GM21529 (cell line): ENCODE data around the gene SLC7A6OS.

ENCODE experiments used
- ATAC-seq: cut with Tn5 transposase; IDR thresholded peaks from one replicate; pipeline ENCODE4 v1.9.1; 2021; ENCODE audit not compliant: unreplicated experiment

Gene SLC7A6OS

DNA sequence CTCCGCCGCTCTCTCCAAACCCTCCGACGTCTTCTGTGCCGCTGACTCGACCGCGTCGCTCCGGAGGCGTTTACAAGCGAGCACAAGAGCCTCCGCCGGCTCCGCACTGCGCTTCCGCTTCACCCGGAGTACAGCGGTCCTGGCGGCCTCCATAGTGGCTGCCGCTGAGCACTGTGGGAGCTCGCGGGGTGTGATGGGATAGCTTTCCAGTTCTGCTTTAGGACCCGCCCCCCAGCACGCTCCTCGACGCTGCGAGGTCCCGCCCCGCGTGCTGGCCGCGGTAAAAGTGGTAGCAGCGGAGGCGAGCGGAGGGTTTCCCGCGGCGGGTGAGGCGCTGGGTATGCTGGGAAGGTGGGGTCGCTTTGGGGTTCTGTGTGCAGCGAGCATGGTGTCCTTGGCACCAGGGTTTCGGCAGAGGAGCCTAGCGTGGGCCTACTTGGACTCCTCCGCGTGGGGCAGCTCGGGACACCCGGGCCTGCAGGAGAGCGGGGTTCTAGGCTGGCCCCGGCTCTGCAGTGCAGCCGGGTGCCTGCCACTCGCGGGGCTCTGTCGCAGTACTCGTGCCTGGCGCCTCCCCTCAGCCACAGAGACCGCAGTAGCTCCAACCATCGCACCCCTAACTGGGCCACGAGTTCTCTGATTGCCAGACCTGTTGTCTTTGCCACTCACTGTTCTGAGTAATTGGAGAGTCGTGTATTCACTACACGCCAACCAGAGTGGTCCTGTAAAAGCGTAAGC, at the start of gene SLC7A6OS, which contains the start of gene PRMT7:
Gene SLC7A6OS, minus strand, starts transcription at position 173 of the 738 bp plus-strand sequence. Its CDS starts 20 bp downstream, at position 153.
Gene PRMT7, plus strand, starts transcription at position 246 of the 738 bp plus-strand sequence. CDS start 4,961 bp downstream, outside the sequence.
- peak; percentile 98 for ATAC-seq

DNA sequence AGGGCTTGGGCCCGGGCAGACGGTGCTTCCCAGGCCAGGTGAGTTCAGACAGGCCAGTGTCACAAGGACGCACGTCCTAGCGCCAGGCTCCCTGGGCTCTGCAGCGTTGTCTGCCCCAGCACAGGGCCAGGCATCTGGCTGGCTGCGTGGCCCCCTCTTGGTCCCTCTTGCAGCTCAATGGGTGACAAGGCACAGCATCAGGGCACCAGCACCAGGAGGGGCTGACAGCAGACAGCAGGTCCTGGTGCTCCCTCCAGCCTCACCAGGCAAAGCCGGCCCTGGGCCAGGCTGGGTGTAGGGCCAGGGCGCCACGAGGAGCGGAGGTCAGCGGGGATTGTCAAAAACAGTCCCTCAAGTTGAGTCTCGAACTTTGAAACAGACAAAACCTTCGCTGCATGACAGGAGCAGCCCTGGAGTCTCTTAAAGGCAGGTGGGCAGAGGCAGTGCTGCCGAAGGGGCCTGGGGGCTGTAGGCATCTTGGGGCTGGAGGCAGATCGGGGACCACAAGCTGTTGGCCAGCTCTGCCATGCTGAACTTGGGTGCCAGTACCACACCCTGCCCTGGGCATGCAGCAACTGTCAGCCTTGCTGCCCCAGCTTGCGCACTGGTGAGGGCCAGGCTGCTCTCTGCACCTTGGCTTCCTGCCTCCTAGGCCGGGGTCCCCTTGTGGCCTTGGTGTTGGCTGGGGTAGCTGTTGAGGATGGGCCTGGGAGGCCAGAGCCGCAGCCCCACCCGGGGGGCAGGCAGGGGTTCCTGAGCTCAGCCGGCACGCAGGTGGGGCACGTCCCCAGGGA, 48.8 kb upstream of the SLC7A6OS start:
- ATAC-seq: no peak

DNA sequence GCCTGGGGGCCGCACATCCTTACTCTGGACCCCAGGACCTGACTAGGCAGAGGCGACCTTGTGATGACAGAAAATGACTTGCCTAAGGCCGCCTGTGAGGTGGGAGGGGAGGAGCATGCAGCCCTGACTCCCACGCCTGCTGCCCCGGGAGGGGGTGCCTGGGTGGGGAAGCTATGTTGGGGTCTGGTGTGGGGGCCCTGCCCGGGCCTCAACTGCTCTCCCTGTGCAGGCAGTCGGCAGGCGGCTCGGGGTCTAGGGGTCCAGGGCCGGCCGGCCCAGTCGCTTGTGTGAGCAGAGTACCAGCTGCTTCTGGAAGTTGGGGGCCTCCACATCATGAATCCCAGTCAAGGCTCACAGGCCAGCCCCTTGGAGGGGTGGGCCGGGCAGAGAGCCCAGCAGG, 48.2 kb upstream of the SLC7A6OS start:
- no peak for ATAC-seq

DNA sequence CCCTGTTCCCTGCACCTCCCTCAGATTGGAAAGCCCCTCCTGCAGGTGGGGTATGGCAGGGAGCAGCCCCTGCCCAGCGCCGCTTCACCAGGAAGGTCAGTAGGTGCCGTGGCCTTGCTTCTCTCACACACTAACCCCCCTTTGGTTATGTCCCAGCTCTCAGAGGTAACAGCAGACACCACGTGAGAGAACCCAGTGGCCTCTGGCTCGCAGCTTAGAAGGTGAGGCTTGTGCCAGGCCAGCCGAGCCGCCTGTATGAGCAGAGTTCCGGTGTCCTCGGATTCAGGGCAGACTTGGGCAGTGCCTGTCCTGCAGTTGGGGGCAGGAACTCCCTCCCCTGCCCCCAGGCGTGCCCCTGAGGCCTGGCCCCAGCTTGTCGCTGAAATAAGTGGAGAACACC, 47.2 kb upstream of the SLC7A6OS start:
- ATAC-seq: no peak

DNA sequence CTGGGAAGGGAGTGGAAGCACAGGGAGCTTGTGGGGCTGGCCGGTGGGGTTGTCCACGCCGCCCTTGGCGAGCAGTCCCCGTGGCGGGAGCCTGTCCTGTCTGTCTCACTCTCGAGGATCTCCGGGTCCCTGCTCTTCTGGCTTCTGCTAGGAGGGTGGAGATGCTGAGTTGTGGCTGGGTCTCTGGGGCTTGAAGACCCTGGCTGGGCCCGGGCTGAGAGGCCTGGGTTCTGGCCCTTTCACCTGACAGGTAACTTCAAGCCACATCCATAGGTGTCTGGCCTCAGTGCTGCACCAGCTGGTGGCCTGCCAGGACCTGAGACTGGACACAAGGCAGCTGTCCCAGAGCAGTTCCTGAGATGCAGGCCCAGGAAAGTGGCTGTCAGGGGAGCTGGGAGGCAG, 46.8 kb upstream of the SLC7A6OS start:
- ATAC-seq: no peak

DNA sequence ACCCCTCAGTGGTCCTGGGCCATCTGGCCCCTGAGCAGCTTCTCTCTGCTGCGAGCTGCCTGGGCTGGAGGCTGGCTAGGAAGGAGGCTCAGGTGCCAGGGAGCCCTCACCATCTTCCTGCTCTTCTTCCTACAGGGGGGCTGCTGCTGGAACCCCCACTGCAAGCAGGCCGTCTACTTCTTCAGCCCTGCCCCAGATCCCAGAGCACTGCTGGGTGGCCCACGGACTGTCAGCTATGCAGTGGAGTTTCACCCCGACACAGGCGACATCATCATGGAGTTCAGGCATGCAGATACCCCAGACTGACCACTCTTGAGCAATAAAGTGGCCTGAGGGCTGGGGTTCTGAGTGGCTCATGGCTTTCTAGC, 46.2 kb upstream of the SLC7A6OS start:
- ATAC-seq: no peak

DNA sequence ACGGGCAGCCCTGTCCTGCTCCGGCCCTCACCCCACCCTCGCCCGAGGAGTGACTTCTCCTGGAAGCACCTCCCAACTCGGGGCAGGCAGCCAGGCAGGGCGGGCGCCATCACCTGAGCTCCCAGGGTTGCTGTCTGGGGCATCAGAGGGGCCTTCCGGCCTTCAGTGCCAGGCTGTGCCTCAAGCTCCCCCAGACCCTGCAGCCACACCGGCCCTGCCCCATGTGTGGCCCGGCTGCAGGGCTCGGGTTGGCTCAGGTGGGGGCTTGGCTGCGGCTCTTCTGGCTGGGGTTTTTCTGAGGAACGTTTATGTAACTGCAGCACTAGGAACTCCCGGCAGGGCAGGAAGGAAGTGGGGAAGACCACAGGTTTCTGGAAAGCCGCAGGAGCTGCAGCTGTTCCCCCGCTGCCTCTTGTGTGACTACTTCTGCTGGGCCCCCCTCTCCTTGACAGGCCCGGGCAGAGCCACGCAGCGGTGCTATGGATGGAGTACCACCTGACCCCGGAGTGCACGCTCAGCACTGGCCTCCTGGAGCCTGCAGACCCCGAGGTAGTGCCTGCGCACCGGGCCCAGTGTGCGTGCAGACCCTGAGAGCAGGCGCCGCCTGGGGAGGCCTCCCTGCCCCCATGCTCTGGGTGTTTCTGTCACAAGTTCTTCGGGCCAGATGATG, 45.6 kb upstream of the SLC7A6OS start:
- ATAC-seq: peak; percentile 83

DNA sequence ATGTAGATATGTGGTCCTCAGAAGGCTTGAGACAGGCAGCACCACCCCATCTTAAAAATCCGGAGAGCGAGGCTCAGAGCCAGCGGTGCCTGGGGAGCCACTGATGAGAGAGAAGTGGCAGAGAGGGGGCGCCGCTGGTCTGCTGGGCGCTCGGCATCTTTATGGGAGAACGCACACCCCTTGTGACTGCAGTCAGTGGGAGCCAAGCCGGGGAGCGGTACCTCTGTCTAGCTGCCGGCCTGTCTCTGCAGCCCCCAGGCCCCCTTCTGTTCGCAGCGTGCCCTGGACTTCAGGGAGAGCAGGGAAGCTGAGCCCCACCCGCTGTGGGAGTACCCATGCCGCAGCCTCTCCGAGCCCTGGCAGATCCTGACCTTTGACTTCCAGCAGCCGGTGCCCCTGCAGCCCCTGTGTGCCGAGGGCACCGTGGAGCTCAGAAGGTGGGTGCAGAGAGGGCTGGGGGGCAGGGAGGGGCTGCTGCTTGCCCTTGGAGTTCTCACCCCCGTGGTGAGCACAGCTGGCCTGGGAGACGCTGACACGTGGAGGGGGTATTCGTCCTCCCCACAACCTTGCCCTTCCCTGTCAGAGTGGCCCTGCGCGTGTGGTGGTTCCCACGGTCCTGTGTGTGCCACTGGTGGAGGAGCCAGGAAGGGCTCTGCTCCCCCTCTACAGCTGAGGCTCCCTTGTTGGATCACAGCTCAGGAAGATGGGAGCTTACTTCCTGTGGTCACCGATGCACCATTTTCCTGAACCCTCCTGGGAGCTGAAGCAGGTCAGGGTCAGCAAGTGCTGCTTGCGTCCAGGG, 44.9 kb upstream of the SLC7A6OS start:
- ATAC-seq: no peak

DNA sequence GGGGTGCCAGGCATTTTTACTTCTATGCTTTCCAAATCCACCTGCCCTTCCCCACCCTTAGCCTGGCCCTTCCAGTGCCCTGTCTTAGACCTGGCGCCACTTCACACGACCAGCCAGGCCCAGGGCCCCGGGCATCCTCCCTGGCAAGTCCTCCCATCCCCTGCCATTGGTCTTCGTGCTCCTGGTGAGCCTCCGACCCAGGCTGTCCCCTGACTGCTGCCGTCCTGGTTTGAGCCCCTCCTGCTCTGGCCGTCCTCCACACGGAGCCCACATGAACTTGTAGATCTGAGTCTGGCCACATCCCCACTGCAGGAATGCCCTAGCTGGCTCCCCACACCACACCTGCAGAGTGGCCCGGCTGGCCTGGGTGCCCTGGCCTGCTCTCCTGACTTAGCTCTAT, 44.1 kb upstream of the SLC7A6OS start:
- no peak for ATAC-seq

DNA sequence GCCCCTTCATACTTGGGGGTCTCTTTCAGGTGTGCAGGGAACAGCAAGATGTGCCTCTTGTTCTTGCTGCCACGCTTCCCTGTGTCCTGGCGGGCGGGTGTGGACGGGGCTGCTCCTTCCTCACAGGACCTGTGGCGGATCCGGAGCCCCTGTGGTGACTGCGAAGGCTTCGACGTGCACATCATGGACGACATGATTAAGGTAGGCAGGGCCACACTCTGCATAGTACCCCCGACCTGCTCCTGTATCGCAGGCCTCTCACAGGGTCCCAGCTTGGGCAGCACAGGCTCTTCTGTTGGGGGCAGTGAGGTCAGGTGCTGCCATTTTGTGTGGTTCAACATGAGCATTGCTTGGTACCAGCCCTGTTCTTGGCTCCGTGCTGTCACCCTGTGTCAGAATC, 42.6 kb upstream of the SLC7A6OS start:
- ATAC-seq: no peak

DNA sequence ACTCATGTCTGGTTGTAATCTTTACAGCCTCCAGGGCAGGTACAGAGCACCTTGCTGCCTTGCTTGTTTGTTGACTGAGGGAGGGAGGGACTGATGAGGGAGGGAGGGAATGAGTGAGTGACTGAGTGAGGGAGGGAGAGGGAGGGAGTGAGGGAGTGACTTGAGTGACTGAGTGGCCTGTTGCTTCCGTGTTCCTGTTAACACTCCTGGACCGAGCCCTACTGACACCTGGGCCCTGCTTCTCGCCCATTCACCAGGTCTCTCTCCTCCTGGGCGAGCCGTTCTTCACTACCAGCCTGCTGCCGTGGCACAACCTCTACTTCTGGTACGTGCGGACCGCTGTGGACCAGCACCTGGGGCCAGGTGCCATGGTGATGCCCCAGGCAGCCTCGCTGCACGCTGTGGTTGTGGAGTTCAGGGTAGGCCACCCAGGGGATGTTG, 41.3 kb upstream of the SLC7A6OS start:
- ATAC-seq: no peak

DNA sequence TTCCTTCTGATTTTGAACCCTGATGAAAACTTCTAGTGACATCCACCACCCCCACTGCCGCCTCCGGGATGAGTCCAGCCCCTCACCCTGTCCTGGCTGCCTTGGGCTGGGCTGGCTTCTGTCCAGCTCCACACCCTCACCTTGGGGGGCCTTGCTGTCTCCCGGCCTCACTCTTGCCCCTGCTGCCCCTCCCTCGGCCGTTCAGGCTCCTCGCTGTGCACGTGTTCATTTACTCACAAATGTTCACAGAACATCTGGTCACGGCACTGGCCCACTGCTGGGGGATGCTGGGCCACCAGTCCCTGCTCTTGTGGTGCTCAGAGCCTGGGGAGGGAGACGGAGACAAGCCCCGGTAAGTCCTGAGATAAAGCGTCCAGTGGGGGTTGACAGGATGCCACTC, 40.7 kb upstream of the SLC7A6OS start:
- ATAC-seq: no peak

DNA sequence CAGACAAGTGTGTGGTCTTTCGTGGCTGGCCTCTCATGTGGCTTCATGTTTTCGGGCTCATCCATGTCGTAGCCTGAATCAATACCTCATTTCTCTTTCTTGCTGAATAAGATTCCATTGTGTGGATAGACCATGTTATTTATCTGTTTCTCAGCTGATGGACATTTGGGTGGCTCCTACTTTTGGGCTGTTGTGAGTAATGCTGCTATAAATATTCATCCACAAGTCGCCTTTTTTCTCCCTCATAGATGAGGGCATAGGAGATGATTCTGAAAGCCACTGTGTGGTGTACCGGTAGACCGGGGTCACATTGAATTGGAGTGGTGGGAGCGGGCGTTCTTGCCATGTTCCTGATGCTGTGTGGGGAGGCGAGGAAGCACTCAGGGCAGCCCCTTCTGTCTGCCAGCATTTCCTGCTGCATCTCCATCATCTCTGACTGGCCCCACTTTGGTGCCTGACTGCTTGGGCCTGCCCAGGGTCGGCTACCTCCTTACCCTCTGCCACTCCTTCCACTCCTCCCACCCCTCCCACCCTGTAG, 40.1 kb upstream of the SLC7A6OS start:
- no peak for ATAC-seq

DNA sequence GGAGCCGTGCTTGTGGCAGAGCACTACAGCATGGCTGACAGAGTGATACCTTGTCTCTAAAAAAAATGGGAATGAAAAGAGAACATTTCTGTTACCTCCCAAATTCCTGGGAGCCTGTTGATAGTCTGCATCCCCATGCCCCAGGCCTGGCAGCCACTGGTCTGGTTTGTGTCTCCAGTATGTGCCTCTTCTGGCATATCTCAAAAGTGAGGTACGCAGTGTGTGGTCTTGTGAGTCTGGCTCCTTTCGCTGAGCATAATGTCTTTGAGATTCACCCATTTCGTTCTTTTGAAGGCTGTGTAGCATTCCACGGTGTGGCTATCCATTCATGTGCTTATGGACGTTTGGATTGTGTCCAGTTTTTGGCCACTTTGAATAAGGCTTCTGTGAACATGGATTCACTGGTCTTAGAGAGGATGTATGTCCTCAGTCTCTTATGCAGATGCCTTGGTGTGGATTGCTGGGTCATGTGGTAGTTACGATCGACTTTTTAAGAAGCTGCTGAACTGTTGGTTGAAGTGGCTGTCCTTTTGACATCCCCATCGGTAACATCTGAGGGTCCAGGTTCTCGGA, 39.2 kb upstream of the SLC7A6OS start:
- ATAC-seq: no peak

DNA sequence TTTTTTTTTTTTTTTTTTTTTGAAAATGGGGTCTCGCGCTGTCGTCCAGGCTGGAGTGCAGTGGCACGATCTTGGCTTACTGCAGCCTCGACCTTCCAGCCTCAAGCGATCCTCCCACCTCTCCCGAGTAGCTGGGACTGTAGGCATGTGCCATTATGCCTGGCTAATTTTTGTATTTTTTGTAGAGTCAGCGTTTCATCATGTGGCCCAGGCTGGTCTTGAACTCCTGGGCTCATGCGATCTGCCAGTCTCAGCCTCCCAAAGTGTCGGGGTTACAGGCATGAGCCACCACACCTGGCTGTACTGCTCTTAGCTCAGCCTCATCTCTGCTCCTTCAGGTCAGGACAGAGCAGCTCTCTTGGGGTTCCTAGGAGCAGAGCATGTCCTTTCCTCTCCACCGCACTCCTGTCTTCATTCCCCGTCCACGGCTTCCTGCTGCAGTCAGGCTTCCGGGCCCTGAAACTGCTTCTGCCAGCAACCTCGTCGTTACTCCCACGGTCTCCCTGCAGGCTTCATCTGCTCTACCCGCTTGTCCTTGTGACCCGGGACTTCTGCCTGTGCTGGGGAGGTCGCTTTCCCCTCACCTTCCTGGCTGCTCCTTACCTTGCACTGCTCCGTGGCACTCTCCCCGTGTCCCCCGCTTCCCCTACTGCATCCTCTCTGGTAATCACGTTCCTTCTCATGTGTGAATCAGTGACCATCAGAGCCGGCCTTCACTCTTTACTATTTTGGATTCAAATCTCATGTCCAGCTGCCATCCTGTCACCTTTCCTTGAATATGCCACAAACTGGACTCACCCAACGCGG, 38.1 kb upstream of the SLC7A6OS start:
- ATAC-seq: no peak

DNA sequence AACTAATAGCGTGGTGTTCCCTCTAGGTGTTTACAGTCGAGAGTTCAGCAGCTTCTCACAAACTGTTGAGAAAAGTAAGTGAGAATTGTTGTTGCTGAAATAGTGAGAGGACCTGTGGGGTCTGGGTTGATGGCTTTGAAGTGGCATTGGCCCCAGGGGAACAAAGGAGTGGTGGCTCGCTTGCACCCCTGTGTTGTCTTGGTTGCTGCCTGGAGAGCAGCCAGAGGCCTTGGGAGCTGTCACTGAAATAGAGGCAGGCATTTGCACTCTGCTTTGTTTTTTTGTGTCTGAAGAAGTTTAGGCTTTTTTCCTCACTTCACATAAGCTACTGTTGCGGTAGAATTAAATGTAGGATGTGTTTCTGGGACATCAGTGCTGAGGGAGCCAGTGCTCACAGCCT, 36.9 kb upstream of the SLC7A6OS start:
- no peak for ATAC-seq

DNA sequence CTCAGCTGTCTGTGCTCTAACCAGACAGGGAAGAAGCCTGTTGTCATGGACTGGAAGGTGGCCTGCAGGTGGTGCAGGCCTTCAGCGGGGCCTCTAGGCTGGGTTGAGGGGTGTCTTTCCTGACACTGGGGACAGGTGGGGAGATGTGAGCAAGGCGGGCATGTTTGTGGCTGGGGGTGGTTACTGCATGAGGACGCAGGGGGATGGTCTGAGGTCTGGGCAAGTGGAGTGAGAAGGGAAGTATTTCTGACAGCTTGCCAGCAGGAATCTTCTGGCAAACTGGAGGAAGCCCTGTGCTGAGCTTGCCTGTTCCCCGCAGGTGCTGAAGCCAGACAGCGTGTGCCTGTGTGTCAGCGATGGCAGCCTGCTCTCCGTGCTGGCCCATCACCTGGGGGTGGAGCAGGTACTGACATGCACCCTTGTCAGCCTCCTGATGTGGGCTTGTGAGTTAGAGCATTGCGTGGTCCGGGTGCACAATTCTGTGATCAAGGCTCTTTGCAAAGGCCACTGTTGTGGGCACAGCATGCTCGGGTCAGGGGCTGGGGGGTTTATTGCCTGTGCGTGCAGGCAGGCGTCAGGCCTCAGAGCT, 36.2 kb upstream of the SLC7A6OS start:
- ATAC-seq: no peak

DNA sequence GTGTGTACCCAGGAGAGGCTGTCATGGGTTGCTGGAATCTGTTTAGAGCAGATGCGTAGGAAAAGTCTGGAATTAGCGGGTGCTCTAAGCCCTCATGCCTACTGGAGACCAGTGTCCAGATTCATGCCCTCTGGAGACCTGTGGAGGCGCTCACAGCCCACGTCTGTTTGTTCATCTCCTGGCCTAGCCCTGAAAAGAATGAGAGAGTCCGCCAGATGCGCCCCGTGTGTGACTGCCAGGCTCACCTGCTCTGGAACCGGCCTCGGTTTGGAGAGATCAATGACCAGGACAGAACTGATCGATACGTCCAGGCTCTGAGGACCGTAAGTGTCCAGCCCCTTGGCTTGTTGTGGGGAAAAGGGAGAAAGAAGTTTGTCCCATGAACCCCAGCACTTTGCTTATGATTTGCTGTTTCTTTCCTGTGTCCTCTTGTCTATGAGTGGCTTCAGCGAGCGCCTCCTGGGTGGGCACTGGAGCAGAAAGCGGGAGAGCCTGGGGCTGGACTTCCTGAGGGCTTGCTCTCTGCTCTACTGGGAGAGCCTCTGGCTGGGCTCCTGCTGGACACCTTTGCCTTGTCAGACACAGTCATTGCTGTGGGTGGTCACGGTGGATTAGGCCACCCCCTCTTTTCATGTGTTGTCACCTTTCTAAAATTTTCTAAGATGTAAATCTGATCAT, 35.4 kb upstream of the SLC7A6OS start:
- no peak for ATAC-seq
